Measurements from ENCODE around the gene REC8.

REC8 gene

GRCh38 chr14:24226473-24226872 lies 54.6 kb downstream of the REC8 start:
- in situ Hi-C loops (cut with MboI; ENCODE audit: low sequenced_read_pairs): loop anchor here (25.0 kb wide), 1 partner anchor 211 kb away; the partner anchor contains the start of genes CBLN3, KHNYN and SDR39U1

GRCh38 chr14:24228902-24229301 lies 57.0 kb downstream of the REC8 start:
- in situ Hi-C loops (cut with MboI; ENCODE audit: low sequenced_read_pairs): loop anchor here (25.0 kb wide), 1 partner anchor 208 kb away; the partner anchor contains the start of genes CBLN3, KHNYN and SDR39U1
